Kidney epithelial cell (primary cell): Measurements from ENCODE around the gene KLHL29. TPM values are rescaled to one million over a fixed set of nuclear protein-coding genes. Genes with fewer than 3 reads are reported as not detected.

Experiments used
- DNase-seq: peaks from one replicate; pipeline ENCODE4 v3.0.0-alpha.2; 2010; ENCODE audit warnings: low read depth
- H3K27me3 ChIP-seq: 2 replicates; pipeline ENCODE4 v1.6.0; 2011; ENCODE audit warnings: low read length; ENCODE audit not compliant: control insufficient read depth, insufficient read depth
- H3K36me3 ChIP-seq: 2 replicates; pipeline ENCODE4 v1.5.1; 2011; ENCODE audit warnings: low read length; ENCODE audit not compliant: control insufficient read depth, insufficient read depth
- H3K4me3 ChIP-seq: 2 replicates; pipeline ENCODE4 v1.5.1; 2011; ENCODE audit warnings: low read depth, mild to moderate bottlenecking, control low read depth, low read length
- total RNA-seq: library from RNA; depleted of rRNA; stranded (reverse); fragments of >200 nt; gene quantifications from 2 replicates; pipeline ENCODE4 v1.2.3, GENCODE V29; 2015
- TF ChIP-seq, protein P1 (sequence below): IDR thresholded peaks from 2 replicates; pipeline ENCODE4 v1.5.1; 2011; ENCODE audit warnings: mild to moderate bottlenecking, moderate library complexity, low read length, control low read depth, inconsistent platforms; ENCODE audit not compliant: insufficient read depth, poor library complexity, severe bottlenecking

The KLHL29 gene
- total RNA-seq, 1 donor from 2014 or later: 12.4 TPM

DNA sequence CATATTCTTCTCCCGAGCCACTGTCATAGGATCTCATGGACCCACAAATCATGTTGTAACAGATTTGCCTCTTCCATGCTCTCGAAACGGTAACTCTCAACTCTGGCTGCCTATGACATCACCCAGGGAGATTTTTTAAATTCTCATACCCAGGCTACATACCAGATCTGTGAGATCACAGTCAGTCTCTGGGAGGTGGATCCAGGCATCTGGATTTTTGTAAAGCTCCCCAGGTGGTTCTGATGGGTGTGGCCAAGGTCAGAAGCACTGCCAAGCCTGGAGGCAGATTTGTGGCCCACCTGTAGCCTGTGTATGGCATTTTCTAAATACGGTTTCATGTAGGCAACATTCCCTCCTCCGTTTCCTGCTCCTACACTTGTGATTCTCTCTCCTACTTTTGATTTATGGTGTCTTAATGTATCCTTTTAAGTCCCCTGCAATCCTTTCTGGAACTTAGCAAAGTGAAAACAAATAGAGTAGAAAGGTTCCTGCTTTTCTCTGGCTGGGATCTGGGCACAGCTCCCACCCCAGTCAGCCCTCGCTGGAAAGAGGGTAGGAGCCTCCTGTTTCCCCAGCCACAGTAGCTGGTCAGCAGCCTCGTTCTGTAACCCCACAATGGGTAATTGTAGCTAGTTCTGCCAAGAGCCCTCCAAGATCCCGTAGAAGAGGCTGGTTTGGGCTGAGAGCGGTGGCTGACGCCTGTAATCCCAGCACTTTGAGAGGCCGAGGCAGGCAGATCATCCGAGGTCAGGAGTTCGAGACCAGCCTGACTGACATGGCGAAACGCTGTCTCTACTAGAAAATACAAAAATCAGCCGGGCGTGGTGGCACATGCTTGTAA is 96.2 kb downstream of the KLHL29 start:
- TF ChIP-seq, protein P1, sequence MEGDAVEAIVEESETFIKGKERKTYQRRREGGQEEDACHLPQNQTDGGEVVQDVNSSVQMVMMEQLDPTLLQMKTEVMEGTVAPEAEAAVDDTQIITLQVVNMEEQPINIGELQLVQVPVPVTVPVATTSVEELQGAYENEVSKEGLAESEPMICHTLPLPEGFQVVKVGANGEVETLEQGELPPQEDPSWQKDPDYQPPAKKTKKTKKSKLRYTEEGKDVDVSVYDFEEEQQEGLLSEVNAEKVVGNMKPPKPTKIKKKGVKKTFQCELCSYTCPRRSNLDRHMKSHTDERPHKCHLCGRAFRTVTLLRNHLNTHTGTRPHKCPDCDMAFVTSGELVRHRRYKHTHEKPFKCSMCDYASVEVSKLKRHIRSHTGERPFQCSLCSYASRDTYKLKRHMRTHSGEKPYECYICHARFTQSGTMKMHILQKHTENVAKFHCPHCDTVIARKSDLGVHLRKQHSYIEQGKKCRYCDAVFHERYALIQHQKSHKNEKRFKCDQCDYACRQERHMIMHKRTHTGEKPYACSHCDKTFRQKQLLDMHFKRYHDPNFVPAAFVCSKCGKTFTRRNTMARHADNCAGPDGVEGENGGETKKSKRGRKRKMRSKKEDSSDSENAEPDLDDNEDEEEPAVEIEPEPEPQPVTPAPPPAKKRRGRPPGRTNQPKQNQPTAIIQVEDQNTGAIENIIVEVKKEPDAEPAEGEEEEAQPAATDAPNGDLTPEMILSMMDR: no peak
- no peak overlapping the region for H3K4me3 ChIP-seq
- no peaks in the 10 kb centered on the region for H3K36me3 ChIP-seq
- peak; percentile 83 for DNase-seq
- no peaks in the 10 kb centered on the region for H3K27me3 ChIP-seq

DNA sequence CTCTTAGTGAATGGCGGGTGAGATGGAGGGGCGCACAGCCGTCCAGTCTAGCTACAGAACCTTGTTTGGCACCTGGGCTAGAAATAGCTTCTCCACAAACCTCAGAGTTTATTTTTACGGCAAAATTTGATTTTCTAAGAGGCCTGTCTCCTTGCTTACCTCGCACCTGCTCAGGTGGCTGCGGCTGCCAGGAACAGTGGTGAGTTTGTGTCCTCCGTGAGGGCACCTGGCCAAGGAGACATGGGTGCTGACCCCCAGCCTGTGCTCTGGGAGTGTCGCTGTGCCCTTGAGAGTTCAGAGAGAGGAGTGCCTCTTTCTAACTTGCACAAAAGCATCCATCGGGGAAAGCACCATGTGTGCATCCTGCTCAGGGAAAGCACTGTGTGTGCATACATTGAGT is 97.2 kb downstream of the KLHL29 start:
- no peak for DNase-seq
- Histone ChIP-seq H3K27me3 (no peaks in the 10 kb centered on the region), H3K4me3 (no peak overlapping the region), H3K36me3 (no peaks in the 10 kb centered on the region)
- TF ChIP-seq, protein P1: no peak

DNA sequence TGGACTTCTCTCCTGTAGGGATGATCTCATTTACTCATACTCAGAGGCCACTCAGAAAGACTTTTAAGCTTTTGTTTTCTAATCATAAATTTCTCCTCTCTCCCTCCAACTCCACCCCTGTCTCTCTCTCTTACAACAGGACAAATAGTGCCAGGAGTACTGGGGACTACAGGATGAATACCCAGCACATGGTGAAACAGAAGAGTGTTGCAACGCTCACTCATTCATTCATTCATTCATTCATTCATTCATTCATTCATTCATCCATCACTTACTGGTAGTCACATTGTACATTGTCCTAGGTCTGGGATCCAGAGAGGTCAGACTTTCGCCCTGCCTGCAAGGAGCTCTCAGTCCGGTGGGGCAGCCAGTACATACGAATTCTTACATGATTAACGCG is 97.6 kb downstream of the KLHL29 start:
- DNase-seq: no peak
- H3K4me3 ChIP-seq: no peak overlapping the region
- no peaks in the 10 kb centered on the region for H3K36me3 ChIP-seq
- no peaks in the 10 kb centered on the region for H3K27me3 ChIP-seq
- TF ChIP-seq, protein P1: no peak

DNA sequence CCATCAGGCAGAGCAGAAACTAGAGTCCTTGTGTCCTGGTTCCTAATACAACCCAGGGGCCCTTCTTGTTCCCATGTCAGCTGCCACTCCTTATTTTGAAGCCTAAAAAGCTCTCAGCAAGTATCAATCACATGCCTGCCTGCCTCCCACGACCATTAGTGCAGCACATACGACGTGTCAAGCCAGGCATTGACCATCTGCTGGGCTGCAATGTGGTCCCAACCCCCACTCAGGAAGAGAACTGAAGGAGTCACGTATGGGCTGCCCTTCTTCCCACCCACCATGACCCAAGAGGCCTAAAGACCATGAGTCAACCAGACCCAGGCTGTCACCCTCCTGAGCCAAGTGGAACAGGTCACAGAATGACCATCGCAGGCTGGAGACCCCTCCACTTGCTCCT is 98.8 kb downstream of the KLHL29 start:
- H3K4me3 ChIP-seq: no peak overlapping the region
- no peak for DNase-seq

DNA sequence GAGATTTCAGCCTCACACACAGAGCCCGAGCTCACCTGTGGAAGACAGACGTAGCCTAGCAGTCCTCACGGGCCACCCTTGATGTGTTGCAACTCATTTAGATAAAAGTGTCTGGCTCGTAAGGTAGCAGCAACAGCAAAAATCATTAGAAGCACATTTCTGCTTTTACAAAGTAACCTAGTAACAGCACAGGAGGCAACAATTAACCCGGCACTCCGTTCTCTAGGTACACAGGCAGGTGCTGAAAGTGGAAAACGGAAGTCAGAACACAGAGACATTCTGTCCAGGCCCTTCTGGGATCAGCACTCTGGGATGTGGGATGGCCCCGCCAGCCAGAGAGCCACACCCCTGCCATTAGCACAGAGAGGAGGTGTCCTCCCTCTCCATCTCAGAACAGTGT is 99.3 kb downstream of the KLHL29 start:
- DNase-seq: no peak
- no peak overlapping the region for H3K4me3 ChIP-seq
- H3K36me3 ChIP-seq: no peaks in the 10 kb centered on the region
- no peaks in the 10 kb centered on the region for H3K27me3 ChIP-seq
- TF ChIP-seq, protein P1: no peak

More for the DNA sequence above, 98.8 kb downstream of the KLHL29 start:
- TF ChIP-seq, protein P1: no peak
- no peaks in the 10 kb centered on the region for H3K36me3 ChIP-seq
- no peaks in the 10 kb centered on the region for H3K27me3 ChIP-seq

DNA sequence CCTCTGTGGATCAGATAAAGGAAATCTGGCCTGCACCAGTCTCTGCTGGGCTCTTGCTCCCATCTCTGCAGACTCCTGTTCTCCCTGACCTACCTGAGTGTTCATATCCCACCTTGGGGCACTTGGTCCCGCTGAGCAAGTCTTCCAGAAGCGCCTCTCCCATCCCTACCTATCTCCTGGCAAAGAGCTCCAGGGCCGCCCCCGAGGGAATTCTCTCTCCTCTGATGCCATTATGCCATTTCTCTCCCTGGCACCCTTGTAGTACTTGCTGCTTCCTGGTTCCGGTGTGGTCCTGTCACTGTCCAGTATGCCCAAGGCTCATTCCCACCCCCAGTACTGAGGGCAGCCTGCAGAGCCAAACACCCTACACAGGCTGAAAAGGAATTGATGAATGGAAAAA is 99.8 kb downstream of the KLHL29 start:
- TF ChIP-seq, protein P1: no peak
- H3K36me3 ChIP-seq: no peaks in the 10 kb centered on the region
- no peak overlapping the region for H3K4me3 ChIP-seq
- H3K27me3 ChIP-seq: no peaks in the 10 kb centered on the region
- DNase-seq: no peak
